NCI-H345 treated with DMSO at 0.1 percent for 48 hours (cell line): Measurements from ENCODE around the gene RBM42.
"Not testable (repeated sequence)": the region's sequence is repeated elsewhere in the genome, so short reads cannot be mapped to it uniquely, and the experiment has no call there.

Experiments
- DNase-seq: peaks from one replicate; lab custom pipeline; 2025; ENCODE audit not compliant: unreplicated experiment; lab: John Stamatoyannopoulos, UW

RBM42 gene, protein sequence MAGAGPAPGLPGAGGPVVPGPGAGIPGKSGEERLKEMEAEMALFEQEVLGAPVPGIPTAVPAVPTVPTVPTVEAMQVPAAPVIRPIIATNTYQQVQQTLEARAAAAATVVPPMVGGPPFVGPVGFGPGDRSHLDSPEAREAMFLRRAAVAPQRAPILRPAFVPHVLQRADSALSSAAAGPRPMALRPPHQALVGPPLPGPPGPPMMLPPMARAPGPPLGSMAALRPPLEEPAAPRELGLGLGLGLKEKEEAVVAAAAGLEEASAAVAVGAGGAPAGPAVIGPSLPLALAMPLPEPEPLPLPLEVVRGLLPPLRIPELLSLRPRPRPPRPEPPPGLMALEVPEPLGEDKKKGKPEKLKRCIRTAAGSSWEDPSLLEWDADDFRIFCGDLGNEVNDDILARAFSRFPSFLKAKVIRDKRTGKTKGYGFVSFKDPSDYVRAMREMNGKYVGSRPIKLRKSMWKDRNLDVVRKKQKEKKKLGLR

DNA sequence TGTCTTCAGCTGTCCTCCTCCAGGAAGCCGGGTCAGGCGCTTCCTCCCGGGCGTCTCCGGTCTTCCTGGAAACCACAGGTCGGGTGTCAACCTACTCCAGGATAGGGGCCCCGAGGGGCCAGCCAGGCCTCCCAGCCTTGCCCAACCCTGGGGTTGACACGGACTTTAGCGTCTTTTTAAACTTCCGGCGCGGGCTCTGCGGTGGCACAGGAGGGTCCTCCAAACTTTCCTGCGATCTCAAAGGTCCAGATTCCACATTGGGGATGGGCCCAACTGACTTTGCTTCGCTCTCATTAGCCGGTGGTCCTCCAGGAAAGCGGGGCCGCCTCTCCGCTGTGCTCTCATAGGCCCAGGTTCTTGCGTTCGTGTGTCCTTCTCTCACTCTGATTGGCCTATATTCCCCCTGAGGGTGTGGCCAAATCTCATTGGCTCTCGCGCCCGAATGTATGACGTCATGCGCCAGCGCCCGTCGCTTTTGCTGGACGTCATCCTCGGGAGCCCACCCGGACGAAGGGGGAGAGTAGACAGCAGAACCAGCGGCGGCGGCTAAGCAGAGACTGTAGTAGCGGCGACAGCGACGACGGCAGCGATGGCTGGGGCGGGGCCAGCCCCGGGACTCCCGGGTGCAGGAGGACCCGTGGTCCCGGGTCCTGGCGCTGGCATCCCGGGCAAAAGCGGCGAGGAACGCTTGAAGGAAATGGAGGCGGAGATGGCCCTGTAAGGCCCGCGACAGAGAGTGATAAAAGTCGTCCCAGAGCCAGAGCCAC is at the start of gene RBM42:
RBM42 (plus strand) TSS at position 472 of the 767 bp plus-strand sequence; CDS start at position 590, 118 bp downstream.
- peak; percentile 100 for DNase-seq

DNA sequence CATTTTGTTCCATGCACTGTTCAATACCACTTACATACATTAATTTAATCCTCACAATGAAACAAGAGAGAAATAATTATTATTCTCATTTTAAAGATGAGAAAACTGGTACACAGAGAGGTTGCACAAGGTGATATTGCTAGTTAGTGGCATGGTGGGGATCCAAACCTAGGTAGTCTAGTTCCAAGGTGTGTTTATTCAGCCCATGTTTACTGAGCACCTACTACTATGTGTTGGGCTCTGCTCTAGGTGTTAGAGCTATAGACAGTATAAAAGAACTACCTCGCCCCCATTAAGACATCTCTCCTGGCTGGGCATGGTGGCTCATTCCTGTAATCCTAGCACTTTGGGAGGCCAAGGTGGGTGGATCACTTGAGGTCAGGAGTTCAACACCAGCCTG is 46.1 kb upstream of the RBM42 start:
- no peak for DNase-seq

DNA sequence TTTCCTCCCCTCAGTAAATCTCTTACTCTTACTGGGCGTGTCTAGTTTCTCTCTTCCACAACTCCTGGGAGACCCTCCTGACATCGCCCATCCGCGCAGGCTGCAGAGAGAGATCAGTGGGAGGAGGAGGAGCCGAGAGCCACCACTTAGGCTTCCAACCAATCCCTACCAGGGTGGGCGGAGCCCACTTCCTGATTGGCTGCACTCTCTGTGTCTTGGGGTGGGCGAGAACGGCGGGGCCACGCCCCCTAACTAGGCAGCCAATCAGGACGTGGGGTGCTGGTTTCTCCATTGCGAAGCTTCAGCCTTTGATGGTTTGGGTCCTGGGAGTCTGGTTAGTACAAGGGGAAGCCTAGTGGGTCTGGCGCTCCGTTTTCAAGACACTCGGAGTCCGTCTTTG is 43.0 kb upstream of the RBM42 start, which contains the start of gene PMIS2:
PMIS2 (plus strand) TSS at position 326 of the 400 bp plus-strand sequence. CDS start 87 bp downstream, outside the sequence.
- DNase-seq, result no peak

DNA sequence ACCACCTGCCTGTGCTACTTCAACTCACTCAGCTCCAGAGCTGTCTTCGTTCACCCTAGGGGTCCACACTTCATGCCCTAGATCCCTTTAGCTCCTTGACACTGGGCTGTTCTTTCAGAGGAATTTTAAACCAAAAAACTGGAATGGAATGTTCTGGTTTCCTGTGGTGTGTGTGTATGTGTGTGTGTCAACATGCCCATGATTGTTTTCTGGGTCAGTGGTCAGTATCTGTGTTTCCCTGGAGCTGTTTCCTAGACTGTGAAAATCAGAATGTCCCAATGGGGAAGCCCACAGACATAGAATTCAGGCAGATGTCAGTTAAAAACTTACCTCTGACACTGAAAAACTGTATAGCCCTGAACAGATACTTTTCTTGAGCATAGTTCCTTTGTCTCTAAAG is 41.5 kb upstream of the RBM42 start:
- no peak for DNase-seq

DNA sequence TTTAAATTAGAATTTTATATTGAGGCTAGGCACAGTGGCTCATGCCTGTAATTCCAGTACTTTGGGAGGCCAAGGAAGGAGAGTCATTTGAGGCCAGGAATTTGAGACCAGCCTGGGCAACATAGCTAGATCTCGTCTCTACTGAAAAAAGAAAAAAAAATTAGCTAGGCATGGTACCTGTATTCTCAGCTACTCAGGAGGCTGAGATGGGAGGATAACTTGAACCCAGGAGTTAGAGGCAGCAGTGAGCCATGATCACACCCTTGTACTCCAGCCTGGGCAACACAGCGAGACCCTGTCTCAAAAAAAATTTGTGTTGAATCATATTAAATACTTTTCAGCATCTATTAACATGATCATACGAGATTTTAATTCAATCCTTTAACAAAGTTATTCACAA is 38.0 kb upstream of the RBM42 start:
- DNase-seq, result no peak

DNA sequence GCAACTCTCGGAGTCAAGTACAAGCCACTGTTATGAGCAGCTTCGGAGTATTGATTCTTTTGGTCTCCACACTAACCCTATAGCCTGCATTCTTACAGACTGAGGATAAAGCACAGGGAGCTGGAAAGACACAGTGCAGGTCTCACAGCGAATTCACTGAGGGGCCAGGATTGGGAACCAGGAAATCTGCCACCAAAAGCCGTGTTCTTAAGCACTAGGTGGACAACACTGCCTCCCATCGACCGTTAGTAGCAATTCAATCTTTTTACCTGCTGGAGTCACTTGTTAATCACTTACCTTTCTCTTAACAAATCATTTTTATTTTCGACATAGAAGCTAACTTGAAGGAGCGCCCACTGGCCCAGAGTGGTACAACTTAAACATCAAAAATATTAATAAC is 36.6 kb upstream of the RBM42 start:
- peak; percentile 36 for DNase-seq

DNA sequence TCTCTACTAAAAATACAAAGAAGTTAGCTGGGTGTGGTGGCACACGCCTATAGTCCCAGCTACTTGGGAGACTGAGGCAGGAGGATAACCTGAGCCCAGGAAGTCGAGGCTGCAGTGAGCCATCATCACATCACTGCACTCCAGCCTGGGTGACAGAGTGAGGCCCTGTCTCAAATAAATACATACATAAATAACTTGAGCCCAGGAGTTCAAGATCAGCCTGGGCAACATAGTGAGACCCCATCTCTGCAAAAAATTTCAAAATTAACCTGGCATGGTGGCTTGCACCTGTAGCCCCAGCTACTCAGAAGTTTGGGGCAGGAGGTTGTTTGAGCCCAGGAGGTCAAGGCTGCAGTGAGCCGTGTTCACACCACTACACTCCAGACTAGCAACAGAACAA is 33.8 kb upstream of the RBM42 start:
- not testable (repeated sequence) for DNase-seq

DNA sequence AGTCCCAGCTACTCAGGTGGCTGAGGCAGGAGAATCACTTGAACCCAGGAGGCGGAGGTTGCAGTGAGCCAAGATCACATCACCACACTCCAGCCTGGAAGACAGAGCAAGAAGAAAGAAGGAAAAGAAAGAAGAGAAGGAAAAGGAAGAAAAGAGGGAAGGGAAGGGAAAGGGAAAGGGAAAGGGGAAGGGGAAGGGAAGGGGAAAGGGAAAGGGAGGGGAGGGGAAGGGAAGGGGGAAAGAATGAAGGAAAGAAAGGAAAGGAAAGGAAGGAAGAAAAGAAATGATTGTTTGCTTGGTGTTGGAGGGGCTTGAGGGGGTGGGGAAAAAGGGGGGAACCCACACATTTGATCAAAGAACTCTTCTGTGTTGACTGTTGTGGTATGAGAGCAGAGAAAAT is 32.9 kb upstream of the RBM42 start:
- no peak for DNase-seq

DNA sequence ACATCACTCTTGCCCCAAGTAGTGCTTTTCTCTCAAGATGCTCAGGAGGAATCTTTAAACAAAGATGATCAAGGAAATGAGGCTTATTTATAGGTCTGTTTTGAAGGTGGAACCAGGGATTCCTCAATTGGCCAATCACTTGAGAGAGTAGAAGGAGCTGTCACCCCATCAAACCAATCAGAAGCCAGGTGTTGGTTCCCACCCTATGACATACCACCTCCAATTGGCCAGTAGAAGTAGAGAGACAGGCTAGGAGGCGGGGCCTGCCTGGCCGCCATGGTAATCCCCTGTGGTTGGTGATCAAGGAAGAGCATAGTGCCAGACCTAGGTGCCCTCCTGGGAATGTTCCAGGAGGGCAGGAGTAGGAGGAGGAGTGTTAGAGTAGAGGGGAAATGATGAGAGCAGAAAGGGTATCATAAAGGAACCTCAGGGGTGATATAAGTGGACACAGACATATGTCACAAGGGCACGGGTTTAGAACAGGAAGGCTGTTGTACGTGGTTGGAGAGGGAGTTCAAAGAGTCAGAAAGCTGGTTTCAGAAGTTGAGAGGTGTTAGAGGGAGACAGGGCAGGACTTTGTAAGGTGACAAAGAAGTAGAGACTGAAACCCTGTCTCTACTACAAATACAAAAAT is 32.4 kb upstream of the RBM42 start:
- no peak for DNase-seq

DNA sequence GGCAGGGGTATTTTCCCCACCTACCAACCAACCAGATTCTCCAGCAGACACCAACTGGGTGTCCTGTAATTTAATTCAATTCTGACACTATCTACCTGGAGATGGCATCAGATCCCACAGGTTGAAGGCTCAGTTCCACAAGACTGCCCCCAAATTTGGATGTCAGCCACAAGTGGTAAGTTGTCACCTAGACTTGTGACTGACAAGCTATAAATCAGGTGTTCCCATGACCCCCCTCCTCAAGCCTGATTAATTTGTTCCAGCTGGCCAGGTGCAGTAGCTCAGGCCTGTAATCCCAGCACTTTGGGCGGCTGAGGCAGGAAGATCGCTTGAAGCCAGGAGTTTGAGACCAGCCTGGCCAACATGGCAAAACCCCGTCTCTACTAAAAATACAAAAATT is 26.9 kb upstream of the RBM42 start:
- DNase-seq, result no peak

DNA sequence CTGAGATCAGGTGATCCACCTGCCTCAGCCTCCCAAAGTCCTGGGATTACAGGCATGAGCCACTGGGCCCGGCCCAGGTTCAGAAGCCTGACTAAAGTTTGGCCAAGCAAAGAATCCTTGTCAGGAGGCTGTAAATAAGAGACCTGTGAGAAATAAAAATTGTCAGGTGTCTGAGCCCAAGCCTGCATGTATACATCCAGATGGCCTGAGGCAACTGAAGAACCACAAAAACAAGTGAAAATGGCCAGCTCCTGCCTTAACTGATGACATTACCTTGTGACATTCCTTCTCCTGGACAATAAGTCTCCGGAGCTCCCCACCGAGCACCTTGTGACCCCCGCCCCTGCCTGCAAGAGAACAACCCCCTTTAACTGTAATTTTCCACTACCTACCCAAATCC is 24.4 kb upstream of the RBM42 start:
- not testable (repeated sequence) for DNase-seq

DNA sequence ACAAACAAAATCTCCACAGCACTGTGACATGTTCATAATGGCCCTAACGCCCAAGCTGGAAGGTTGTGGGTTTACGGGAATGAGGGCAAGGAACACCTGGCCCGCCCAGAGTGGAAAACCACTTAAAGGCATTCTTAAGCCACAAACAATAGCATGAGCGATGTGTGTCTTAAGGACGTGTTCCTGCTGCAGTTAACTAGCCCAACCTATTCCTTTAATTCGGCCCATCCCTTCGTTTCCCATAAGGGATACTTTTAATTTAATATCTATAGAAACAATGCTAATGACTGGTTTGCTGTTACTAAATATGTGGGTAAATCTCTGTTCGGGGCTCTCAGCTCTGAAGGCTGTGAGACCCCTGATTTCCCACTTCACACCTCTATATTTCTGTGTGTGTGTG is 21.7 kb upstream of the RBM42 start:
- DNase-seq, result not testable (repeated sequence)

DNA sequence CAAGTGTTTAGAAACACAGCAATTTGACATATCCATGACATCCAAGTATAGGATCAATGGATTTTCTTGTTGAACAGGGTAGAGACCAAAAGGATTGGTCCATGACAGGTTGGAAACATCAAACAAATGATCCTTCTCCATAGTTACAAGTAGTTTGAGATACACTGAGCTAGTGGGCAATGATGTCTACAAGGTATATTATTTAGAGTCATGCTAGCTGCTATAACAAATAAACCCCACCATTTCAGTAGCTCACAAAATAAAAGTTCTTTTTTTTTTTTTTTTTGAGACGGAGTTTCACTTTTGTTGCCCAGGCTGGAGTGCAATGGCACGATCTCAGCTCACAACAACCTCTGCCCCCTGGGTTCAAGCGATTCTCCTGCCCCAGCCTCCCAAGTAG is 21.2 kb upstream of the RBM42 start:
- DNase-seq, result no peak

DNA sequence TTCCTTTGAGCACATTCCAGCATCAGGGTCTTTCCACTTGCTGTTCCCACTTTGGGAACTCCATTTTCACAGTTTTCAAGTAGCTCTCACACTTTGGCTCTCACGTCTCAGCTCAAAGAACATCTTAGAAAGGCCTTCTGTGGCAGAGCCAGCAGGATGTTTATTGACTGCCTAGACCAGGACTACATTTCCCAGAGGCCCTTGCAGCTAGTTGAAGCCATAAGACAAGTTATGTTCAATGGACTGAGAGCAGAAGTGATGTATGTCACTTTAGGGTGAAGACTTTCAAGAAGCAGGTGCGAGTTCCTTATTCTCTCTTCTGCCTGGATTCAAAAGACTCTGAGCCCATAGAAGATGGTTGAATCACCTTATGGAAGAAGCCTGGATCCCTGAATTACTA is 20.6 kb upstream of the RBM42 start:
- DNase-seq, result no peak

DNA sequence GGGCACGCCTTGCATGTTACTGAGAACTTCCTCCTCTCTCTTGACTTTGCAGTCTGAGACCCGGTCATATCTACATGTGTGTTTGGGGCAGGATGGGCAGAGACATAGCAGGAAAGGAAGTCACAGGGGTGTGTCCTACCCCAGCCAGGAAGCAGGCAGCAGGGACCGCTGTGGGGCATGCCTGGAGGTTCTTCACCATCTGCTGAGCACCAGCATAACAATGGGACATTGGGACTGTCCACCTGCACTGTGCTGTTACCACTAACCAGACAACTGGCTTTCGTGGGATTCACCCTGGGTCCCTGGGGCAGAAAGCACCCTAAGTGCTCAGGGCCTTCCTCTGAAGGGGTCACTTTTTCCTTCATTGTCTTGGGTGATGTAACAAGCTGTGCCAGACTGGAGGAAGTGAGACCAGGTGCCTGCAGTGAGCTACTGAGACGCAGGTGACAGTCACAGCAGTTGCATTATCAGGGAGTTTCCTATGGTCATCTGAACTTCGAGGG is 18.9 kb upstream of the RBM42 start:
- DNase-seq, result no peak

DNA sequence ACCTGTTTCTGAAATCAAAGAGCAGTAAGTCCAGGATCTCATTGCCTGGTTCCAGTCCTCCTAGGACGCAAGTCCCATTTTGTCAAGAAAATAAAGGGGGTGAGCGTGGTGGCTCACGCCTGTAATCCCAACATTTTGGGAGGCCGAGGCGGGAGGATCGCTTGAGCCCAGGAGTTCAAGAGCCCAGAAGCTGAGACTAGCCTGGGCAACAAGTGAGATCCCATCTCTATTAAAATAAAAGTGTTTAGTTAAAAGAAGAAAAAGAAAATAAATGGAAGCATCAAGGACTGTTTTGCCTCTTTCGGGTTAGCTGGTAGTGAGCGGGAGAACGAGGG is 16.6 kb upstream of the RBM42 start:
- DNase-seq, result no peak

DNA sequence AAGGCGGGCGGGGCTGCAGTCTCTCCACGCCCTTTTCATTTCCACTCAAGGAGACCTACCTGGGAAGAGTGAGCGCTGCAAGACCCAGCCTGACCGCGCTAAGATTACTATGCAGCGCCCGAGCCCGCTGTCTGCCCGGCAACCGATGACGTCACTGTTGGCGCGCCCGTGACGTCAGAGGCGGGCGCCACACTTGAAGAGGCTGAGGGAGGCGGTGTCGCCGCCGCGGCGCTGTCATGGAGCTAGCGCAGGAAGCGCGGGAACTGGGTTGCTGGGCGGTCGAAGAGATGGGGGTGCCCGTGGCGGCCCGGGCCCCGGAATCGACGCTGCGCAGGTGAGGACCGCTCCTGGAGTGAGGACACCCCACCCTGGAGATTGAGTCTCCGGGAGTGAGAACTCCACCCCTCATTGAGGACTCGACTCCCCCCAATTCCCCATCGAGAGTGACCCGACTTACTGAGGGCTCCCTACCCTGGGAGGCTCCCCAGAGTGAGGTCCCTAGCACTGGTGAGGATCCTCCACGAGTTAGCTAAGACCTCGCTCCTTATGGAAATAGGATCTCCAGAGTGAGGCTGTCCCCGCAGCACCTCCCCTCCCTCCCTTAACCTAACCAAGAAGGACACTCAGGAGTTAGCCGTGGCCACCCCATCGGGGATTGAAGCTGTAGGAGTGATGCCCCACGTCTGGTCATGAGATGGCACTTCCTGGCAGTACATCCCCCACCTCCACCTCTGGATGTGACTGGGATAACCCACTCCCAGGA is 16.1 kb upstream of the RBM42 start, which contains the start of gene HAUS5:
HAUS5 (plus strand) TSS at position 177 of the 763 bp plus-strand sequence; CDS start at position 237, 60 bp downstream.
- peak; percentile 98 for DNase-seq

DNA sequence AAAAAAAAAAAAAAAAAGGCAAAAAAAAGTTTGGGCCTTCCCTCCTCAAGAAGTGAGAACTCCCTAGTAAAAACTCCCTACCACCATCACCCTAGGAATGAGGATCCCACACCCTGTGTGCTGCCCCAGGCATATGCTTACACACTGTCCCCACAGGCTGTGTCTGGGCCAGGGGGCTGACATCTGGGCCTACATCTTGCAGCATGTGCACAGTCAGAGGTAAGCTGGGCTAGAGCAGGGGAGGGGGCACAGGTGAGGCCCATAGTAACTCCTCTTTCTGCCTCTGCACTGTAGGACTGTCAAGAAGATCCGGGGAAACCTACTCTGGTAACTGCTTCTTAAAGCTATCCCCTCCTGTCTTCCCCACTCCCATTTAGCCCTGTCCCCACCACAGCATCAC is 15.3 kb upstream of the RBM42 start:
- no peak for DNase-seq

DNA sequence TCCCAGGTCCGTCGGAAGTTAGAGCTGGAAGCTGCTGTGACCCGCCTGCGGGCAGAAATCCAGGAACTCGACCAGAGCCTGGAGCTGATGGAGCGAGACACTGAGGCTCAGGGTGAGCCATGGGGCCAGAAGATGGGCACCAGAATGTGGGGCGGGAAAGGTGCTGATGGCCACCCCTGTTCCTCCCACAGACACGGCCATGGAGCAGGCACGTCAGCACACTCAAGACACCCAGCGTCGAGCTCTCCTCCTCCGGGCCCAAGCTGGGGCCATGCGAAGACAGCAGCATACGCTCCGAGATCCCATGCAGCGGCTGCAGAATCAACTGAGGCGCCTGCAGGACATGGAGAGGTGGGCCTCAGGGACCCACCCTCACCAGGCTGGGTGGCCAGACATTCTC is 13.8 kb upstream of the RBM42 start:
- DNase-seq, result no peak

DNA sequence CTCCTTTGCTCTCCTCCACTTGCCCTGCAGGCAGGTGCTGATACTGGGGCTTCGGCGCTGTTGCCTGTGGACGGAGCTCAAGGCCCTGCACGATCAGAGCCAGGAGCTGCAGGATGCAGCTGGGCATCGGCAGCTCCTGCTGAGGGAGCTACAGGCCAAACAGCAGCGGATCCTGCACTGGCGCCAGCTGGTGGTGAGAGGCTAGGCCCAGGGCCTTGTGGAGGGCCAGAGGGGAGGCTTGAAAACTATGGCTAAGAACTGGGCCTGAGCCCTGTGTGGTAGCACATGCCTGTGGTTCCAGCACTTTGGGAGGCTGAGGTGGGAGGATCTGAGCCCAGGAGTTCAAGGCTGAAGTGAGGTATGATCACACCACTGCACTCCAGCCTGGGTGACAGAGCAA is 10.0 kb upstream of the RBM42 start:
- no peak for DNase-seq
